ENCODE data around the gene IKZF4.
"Not testable (repeated sequence)": the region's sequence is repeated elsewhere in the genome, so short reads cannot be mapped to it uniquely, and the experiment has no call there.

IKZF4 gene

DNA sequence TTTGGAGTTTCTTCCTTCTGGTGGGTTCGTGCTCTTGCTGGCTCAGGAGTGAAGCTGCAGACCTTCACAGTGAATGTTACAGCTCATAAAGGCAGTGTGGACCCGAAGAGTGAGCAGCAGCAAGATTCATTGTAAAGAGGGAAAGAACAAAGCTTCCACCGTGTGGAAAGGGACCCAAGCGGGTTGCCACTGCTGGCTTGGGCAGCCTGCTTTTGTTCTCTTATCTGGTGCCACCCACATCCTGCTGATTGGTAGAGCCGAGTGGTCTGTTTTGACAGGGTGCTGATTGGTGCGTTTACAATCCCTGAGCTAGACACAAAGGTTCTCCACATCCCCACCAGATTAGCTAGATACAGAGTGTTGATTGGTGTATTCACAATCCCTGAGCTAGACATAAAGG lies 21.3 kb upstream of the IKZF4 start:
- DNase-seq (ENCODE audit: low read depth) = not testable (repeated sequence)

DNA sequence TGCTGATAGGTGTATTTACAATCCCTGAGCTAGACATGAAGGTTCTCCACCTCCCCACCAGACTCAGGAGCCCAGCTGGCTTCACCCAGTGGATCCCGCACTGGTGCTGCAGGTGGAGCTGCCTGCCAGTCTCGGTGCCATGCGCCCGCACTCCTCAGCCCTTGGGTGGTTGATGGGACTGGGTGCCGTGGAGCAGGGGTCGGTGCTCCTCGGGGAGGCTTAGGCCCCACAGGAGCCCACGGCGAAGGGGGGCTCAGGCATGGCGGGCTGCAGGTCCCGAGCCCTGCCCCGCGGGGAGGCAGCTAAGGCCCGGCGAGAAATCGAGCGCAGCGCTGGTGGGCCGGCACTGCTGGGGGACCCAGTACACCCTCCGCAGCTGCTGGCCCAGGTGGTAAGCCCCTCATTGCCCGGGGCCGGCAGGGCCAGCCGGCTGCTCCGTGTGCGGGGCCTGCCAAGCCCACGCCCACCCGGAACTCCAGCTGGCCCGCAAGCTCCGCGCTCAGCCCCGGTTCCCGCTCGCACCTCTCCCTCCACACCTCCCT lies 20.8 kb upstream of the IKZF4 start:
- not testable (repeated sequence) for DNase-seq (ENCODE audit: low read depth)

DNA sequence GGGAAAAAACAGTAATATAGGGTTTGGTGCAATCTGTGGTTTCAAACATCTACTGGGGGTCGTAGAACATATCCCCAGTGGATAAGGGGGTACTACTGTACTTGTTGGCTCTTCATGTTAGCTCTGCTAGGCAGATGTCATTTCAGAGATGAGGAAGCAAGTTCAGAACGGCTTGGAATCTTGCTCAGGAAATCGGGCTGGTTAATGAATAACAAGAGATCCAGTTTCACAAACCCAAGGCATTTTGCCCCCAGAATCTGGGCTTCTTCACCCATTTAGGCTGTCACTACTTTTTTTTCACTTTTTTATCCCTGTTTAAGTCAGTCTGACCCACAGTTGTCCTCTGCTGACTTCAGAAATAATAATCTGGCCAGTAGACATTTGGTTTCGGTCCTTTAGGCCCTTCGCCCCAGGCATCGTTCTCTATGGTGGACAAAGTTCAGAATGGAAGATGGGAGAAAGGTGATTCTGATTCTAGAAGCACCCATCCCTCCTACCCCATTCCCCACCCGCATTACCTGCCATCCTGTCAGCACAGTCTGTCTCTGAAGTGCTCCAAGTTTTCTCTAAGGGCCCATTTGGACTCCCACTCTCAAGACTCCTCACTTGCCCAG lies 19.2 kb upstream of the IKZF4 start:
- DNase-seq (ENCODE audit: low read depth) = no peak

DNA sequence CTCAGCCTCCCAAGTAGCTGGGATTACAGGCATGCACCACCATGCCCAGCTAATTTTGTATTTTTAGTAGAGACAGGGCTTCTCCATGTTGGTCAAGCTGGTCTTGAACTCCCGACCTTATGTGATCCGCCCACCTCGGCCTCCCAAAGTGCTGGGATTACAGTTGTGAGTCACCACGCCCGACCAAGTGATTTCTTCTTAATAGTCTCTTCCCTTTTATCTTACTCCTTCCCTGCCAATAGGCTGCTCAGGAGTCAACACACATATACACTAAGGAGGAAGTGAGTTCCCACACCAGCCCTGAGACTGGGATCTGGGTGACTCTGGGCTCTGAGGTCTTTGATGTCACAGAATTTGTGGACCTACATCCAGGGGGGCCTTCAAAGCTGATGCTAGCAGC lies 17.5 kb upstream of the IKZF4 start:
- not testable (repeated sequence) for DNase-seq (ENCODE audit: low read depth)

DNA sequence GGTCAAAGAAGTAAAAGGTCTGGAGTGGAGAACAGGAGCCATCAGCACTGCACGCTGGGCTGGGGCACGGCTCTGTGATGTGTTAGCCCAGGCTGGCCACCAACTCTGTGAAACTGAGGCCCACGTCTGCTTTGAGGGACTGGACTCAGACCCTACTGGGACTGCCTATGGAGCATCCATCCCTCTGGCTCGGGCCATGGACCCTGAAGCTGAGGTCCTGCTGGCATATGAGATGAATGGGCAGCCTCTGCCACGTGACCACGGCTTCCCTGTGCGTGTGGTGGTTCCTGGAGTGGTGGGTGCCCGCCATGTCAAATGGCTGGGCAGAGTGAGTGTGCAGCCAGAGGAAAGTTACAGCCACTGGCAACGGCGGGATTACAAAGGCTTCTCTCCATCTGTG lies 16.6 kb upstream of the IKZF4 start:
- no peak for DNase-seq (ENCODE audit: low read depth)

DNA sequence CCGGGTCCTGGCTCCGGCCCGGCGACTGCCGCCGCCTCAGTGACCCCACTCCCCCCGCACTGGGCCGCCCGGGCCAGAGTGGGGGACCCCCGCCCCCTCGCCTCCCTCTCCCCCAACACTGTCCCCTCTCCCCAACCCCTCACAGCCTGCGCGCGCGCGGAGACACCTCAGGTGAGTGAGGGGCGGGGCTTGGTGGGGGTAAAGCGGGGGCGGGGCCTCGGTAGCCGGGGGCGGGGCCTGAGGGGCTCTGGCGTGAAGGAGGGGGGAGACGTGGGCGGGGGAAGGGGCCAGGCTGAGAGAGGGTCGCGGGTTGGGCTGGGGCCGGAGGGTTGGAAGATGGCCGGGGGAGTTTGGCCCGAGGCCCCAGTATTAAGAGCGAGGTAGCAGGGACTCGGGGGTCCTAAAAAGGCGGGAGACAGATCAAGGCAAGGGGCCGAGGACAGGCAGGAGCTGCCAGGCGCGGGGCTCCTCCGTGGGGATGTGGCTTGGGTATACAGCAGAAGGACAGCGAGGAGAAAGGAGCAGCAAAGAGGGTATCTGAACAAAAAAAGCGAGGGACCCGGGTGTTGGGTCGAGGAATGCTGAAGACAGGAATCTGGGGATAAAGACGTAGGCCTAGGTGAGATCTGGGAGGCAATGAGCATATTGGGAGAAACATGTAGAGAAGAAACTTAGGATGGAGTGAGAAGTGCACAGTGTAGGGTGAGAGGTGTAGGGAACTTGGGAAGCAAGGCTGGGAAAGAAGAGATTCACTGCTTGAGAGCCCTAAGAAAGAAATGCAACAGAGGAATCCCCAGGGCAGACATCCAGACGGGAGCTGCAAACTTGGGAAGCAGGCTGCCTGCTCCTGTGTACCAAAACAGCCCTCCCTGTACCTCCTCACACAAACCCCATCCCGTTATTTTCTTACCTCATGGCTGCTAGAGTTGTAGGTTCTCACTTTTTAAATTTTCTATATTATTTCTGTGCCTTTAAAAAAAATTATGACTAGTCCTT lies 13.0 kb upstream of the IKZF4 start:
- no peak for DNase-seq (ENCODE audit: low read depth)

DNA sequence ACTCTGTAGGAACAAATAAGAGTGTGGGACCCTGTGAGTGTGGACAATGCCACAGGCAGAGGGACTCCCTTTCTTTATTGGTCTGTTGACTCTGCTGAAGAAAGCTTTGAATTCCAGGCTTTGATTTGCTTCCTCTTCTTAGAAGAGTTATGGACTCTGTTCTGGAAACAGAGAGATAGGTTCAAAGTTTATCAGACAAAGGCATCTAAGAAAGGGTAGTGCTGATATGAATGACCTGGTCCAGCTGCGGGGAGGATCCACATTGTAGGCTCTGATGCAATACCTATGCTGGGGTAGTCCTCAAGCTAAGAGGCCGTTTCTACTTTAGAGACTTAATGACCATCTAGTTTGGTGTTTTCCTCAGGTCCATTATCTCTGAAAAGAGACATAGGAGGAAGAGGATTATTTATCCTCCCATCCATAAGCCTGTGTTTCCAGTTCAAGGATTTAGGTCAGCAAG lies 10.7 kb upstream of the IKZF4 start:
- no peak for DNase-seq (ENCODE audit: low read depth)

DNA sequence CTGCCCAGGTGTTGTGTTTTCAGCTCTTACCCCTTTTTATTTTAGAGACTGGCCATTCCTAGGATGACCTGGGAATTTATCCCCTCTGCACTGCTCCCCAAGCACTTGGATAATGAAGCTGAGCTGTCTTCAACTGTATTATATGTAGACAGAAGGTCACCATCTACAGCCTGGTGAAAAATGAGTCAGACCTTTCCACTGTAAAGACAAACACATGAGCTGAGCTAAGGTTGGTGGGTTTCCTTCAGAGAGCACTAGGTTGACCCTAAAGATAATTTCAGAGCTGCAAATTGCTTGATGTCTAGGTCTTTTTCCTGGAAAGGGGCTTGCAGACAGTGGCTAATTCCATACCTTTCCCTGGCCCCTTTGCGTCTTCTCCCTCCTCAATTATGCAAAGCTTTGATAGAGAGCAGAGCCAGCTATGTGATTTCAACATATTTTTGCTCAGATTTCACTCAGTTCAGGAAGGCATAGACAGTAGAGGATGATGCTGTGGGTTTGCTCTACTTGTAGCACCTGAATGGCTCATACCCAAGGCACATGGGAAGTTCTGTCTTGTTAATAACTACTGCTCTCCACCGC lies 9.2 kb upstream of the IKZF4 start:
- no peak for DNase-seq (ENCODE audit: low read depth)

DNA sequence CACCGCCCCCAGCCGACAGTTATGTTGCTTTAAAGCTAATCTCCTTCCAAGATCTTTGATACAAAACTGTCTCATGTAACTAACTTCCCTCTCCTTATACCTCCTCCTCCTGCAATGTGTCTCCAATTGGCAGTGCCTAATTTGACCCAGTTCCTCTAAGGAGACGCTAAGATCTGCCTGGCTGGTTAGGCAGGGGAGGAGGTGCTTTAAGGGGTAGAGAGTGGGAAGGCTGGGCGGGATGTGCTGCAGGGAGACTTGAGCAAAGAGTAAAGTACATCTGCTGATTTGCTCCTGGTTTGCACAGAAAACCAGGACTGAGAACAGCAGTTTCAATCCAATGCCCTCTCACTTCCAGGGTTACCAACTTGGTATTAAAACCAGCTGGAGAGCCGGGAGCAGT lies 7.4 kb upstream of the IKZF4 start:
- no peak for DNase-seq (ENCODE audit: low read depth)

DNA sequence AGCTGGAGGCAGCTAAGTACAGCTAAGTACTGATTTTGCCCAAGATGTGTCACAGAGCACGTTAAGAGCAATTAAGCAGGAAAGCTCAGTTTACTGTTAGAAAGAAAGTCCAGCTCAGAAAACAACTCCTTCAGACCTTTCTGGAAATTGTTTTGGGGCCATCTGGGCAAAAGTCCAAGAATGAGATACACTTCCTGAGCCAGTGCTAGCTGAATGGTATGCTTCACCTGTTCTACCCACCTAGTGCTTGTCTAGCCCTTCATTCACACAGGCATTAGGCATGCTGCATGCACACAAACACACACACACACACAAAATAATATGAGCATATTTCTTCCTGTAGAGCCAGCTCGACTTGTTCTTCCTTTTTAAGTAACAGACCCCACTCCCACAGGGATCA lies 6.6 kb upstream of the IKZF4 start:
- no peak for DNase-seq (ENCODE audit: low read depth)

DNA sequence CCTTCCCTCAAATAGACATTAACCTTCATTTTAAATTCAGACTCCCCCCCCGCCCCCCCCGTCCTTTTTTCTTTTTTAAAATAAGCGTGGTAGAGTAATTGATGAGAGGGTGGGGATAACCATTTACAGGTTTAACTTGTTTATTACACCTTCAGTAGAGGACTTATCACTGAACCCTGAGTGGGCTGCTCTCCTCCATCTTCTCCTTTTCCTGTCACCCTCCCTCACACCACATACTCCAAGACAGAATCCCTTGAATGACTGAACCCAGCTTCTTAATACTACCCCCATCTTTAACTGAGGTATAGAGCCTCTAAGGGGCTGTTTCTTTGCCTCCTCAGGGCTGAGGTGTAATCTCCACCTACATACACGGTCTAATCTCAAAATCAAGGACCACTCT lies 3.7 kb upstream of the IKZF4 start:
- no peak for DNase-seq (ENCODE audit: low read depth)

DNA sequence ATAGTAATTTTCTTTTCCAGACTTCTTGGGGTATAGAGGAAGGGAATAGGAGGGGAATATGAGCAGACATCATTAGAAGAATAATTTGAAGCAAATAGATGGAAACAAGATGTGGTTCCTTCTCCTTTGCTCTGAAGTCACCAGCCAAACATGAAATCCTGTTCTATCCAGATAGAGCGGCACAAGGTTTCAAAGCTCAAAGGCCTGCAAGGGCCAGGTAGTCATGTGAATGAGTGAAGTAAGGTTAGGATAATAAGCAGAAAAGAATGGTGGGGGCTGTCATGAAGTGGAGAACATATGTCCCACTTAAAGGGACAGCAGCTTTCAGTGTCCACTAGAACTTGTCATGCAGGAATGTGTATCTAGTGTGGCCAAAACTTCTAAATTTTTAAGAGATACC lies 2.5 kb upstream of the IKZF4 start:
- DNase-seq (ENCODE audit: low read depth) = no peak

DNA sequence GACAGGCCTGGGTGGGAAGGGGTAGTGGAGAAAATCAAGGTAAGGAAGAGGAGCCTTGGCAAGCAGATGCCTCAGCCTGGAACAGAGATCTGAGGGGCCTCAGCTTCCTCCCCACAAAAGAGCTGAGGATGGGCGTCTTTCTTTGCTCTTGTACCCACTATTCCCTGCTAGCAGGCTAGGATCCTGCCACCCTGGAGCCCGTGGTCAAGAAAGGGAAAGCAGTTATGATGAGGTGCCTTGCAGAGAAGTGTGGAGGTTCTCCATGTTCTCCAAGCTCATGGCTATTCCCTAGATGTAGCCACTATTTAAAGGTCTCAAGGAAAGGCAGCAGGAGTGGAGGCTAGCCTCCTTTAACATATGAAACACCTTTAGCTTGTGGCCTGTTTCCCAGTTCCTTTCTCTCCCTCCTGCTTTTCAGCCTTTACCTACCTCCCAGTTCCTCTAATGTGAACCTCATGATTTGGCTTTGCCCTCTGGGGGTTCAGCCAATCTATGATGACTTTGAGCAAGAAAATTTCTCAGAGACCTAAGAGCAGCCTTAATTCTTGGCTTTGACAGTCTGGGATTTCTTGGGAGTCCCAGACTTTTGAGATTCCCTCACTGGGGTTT lies 1.1 kb downstream of the IKZF4 start:
- DNase-seq (ENCODE audit: low read depth) = no peak

DNA sequence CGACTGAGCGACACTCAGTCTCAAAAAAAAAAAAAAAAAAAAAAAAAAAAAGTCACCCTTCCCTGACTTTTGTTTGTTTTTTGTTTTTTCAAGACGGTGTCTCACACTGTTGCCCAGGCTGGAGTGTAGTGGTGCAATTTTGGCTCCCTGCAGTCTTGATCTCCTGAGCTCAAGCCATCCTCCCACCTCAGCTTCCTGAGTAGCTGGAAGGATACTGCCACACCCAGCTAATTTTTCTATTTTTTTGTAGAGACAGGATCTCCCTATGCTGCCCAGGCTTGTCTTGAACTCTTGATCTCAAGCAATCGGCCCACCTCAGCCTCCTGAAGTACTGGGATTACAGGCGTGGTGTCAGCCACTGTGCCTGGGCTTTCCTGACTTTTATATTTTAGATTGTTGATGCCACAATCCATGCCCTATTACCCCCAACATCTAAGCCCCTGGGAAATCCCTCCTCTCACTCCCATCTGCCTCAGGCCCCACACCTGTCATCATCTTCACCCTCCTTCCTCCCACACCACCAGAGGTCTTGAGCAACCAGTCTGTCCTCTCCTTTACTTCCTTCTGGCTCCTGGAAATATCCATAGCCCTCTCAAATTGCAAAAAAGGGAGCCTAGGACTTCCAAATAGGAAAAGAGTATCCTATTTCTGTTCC lies 7.8 kb downstream of the IKZF4 start:
- no peak for DNase-seq (ENCODE audit: low read depth)

DNA sequence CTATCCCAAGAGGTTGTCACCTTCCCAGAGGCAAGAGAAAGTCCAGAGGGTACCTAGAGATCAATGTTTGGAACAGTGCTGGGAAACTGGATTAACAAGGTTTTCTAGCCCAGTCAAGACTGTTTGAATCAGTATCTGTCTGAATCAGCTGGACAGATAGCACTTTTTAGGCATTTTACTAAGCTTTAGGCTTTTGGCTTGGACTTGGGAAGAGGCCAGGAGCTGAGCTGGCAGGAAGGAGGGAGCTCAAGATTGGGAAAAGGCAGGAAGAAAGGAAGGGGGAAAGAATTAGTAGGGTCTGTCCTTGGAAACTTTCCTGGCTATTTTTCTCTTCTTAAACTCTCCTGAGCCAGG lies 8.3 kb downstream of the IKZF4 start:
- DNase-seq (ENCODE audit: low read depth) = no peak

DNA sequence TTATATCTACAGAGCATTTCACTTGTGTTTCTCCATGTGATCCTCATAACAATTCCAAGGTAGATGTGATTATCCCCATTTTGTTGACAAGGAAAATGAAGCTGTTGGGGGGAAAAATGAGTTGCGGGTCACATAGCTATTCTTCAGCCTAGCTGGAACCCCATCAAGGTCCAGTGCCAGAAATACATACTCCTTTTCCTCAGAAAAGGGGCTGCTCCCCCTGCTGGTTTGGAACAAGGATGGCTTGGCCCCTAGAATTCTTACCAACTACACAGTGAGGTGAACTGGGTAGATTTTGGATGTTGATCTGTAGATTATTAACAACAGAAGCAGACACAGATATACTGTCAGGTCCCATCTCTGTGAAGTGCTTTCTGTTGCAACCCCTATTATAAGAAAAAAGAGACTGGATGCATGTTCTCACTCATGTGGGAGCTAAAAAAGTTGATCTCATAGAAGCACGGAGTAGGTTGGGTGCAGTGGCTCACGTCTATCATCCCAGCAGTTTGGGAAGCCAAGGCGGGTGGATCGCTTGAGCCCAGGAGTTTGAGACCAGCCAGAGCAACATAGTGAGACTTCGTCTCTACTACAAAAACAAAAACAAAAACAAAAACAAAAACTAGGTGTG lies 8.9 kb downstream of the IKZF4 start:
- no peak for DNase-seq (ENCODE audit: low read depth)

DNA sequence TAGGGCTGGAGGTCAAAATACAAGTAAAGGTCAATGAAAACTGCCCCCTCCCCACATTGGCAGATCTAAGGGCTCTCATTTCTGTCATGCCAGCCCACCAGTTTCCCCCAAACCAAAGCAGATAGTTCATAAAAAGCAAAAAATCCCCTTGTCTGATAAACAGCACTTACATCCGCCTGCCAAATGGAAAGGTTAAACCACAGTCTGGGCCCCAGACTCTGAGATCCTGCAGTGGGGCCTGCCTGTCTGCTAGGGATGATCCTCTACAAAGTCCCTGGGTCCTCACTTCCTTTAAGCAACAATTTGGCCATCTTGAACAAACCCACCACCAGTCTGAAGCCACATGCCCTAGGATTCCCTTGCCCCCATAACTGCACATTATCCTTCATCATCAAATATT lies 11.1 kb downstream of the IKZF4 start:
- DNase-seq (ENCODE audit: low read depth) = no peak

DNA sequence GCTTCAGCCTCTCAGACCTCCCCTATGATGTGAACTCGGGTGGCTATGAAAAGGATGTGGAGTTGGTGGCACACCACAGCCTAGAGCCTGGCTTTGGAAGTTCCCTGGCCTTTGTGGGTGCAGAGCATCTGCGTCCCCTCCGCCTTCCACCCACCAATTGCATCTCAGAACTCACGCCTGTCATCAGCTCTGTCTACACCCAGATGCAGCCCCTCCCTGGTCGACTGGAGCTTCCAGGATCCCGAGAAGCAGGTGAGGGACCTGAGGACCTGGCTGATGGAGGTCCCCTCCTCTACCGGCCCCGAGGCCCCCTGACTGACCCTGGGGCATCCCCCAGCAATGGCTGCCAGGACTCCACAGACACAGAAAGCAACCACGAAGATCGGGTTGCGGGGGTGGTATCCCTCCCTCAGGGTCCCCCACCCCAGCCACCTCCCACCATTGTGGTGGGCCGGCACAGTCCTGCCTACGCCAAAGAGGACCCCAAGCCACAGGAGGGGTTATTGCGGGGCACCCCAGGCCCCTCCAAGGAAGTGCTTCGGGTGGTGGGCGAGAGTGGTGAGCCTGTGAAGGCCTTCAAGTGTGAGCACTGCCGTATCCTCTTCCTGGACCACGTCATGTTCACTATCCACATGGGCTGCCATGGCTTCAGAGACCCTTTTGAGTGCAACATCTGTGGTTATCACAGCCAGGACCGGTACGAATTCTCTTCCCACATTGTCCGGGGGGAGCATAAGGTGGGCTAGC lies 13.9 kb downstream of the IKZF4 start:
- DNase-seq (ENCODE audit: low read depth) = no peak

DNA sequence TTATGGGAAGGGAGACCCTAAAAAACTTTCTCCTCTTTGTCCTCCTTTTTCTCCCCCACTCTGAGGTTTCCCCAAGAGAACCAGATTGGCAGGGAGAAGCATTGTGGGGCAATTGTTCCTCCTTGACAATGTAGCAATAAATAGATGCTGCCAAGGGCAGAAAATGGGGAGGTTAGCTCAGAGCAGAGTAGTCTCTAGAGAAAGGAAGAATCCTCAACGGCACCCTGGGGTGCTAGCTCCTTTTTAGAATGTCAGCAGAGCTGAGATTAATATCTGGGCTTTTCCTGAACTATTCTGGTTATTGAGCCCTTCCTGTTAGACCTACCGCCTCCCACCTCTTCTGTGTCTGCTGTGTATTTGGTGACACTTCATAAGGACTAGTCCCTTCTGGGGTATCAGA lies 16.3 kb downstream of the IKZF4 start:
- no peak for DNase-seq (ENCODE audit: low read depth)

DNA sequence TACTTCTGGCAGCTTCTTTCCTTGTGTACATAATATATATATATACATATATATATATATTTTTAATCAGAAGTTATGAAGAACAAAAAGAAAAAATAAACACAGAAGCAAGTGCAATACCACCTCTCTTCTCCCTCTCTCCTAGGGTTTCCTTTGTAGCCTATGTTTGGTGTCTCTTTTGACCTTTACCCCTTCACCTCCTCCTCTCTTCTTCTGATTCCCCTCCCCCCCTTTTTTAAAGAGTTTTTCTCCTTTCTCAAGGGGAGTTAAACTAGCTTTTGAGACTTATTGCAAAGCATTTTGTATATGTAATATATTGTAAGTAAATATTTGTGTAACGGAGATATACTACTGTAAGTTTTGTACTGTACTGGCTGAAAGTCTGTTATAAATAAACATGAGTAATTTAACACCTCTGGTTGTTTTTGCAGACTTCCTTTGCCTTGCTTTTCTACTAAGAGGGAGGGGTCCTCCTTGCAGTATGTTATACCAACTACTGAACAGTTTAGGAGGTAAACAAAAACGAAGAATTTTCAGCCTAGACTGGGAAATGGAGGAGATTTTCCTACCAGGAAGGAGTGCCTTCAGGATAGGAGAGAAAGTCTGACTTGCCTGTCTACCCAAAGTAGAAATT lies 17.3 kb downstream of the IKZF4 start:
- no peak for DNase-seq (ENCODE audit: low read depth)
